Neural crest cell (in vitro differentiated cells): ENCODE measurements around the gene DNAH9. TPM values are rescaled to one million over a fixed set of nuclear protein-coding genes. Genes with fewer than 3 reads are reported as not detected.
"Not testable (repeated sequence)": the region's sequence is repeated elsewhere in the genome, so short reads cannot be mapped to it uniquely, and the experiment has no call there.

Experiments used
- DNase-seq: peaks from one replicate; pipeline ENCODE4 v3.0.0; 2021; ENCODE audit warnings: low read depth, mixed read lengths, low spot score
- H3K27ac Mint-ChIP-seq: one replicate; pipeline ENCODE4 v1.8.0; 2021; ENCODE audit warnings: mild to moderate bottlenecking, mixed read lengths; ENCODE audit not compliant: unreplicated experiment
- H3K27me3 Mint-ChIP-seq: 2 replicates; pipeline ENCODE4 v1.8.0; 2021; ENCODE audit warnings: low read depth, mild to moderate bottlenecking, mixed read lengths
- H3K36me3 Mint-ChIP-seq: 2 replicates; pipeline ENCODE4 v1.8.0; 2021; ENCODE audit warnings: low read depth, mild to moderate bottlenecking, mixed read lengths
- H3K4me1 Mint-ChIP-seq: 2 replicates; pipeline ENCODE4 v1.8.0; 2021; ENCODE audit warnings: mixed read lengths
- H3K4me3 Mint-ChIP-seq: one replicate; pipeline ENCODE4 v1.8.0; 2021; ENCODE audit warnings: mild to moderate bottlenecking, mixed read lengths
- H3K9me3 Mint-ChIP-seq: 2 replicates; pipeline ENCODE4 v1.8.0; 2021; ENCODE audit warnings: mixed read lengths
- CTCF ChIP-seq: fragments of 200-600 bp; sonication (generic); conservative IDR thresholded peaks from 2 replicates; pipeline ENCODE4 v1.5.0; 2021; ENCODE audit warnings: antibody characterized with exemption, mild to moderate bottlenecking
- total RNA-seq: library from RNA; stranded (reverse); gene quantifications from 2 replicates; pipeline ENCODE4 v1.2.1, GENCODE V29; 2021

The DNAH9 gene
- total RNA-seq, 1 donor from 2014 or later = 18.6 TPM

GRCh38 chr17:11940904-11941303 lies 342.6 kb downstream of the DNAH9 start:
- no peak overlapping the region for H3K27ac Mint-ChIP-seq
- H3K4me3 Mint-ChIP-seq = no peak overlapping the region
- no peaks in the 10 kb centered on the region for H3K9me3 Mint-ChIP-seq
- no peaks in the 10 kb centered on the region for H3K36me3 Mint-ChIP-seq
- TF ChIP-seq CTCF = no peak
- H3K27me3 Mint-ChIP-seq = no peaks in the 10 kb centered on the region
- no peak for DNase-seq
- no peaks in the 10 kb centered on the region for H3K4me1 Mint-ChIP-seq

GRCh38 chr17:11943086-11943485 lies 344.8 kb downstream of the DNAH9 start:
- not testable (repeated sequence) for H3K4me3 Mint-ChIP-seq, H3K4me1 Mint-ChIP-seq, DNase-seq, H3K9me3 Mint-ChIP-seq, H3K27ac Mint-ChIP-seq, H3K27me3 Mint-ChIP-seq, H3K36me3 Mint-ChIP-seq

- Mint-ChIP-seq H3K27ac (peak overlapping the region; percentile 1), H3K27me3 (no peaks in the 10 kb centered on the region), H3K4me3 (no peak overlapping the region), H3K4me1 (peaks cover 4% of the 10 kb centered on the region), H3K9me3 (no peaks in the 10 kb centered on the region), H3K36me3 (no peaks in the 10 kb centered on the region)
- TF ChIP-seq CTCF = no peak
- DNase-seq = no peak
These were observed 345.6 kb downstream of the DNAH9 start for GRCh38 chr17:11943759-11944347.

GRCh38 chr17:11944587-11944986 lies 346.3 kb downstream of the DNAH9 start:
- Mint-ChIP-seq H3K27me3 (no peaks in the 10 kb centered on the region), H3K9me3 (no peaks in the 10 kb centered on the region), H3K27ac (no peak overlapping the region), H3K4me3 (no peak overlapping the region), H3K4me1 (peaks cover 7% of the 10 kb centered on the region), H3K36me3 (no peaks in the 10 kb centered on the region)
- DNase-seq = no peak
- no peak for TF ChIP-seq CTCF

- Mint-ChIP-seq H3K27ac (no peak overlapping the region), H3K4me1 (peaks cover 7% of the 10 kb centered on the region), H3K27me3 (no peaks in the 10 kb centered on the region), H3K36me3 (peaks cover 16% of the 10 kb centered on the region), H3K9me3 (no peaks in the 10 kb centered on the region), H3K4me3 (no peak overlapping the region)
- TF ChIP-seq CTCF = no peak
- DNase-seq = no peak
These were observed 350.5 kb downstream of the DNAH9 start for GRCh38 chr17:11948789-11949188.

GRCh38 chr17:11949571-11949970 lies 351.3 kb downstream of the DNAH9 start:
- not testable (repeated sequence) for H3K4me3 Mint-ChIP-seq, H3K9me3 Mint-ChIP-seq, H3K27ac Mint-ChIP-seq, H3K4me1 Mint-ChIP-seq, DNase-seq, H3K27me3 Mint-ChIP-seq
- H3K36me3 Mint-ChIP-seq = peaks cover 20% of the 10 kb centered on the region
